ENCODE results near the gene RPL22L1.
"Not testable (repeated sequence)": the region's sequence is repeated elsewhere in the genome, so short reads cannot be mapped to it uniquely, and the experiment has no call there.

RPL22L1 gene

GRCh38 chr3:170826047-170826446, 43.9 kb downstream of the RPL22L1 start:
- DNase-seq = no peak

- DNase-seq = not testable (repeated sequence)
These were observed 46.4 kb downstream of the RPL22L1 start for GRCh38 chr3:170823562-170823961.

- DNase-seq = not testable (repeated sequence)
These were observed 51.7 kb downstream of the RPL22L1 start for GRCh38 chr3:170818325-170818724.

GRCh38 chr3:170817471-170817870, 52.5 kb downstream of the RPL22L1 start:
- not testable (repeated sequence) for DNase-seq

- no peak for DNase-seq
These were observed 53.2 kb downstream of the RPL22L1 start for GRCh38 chr3:170816841-170817240.

GRCh38 chr3:170816341-170816740, 53.7 kb downstream of the RPL22L1 start:
- no peak for DNase-seq

GRCh38 chr3:170815936-170816335, 54.1 kb downstream of the RPL22L1 start:
- no peak for DNase-seq

GRCh38 chr3:170815340-170815739, 54.7 kb downstream of the RPL22L1 start:
- no peak for DNase-seq
